ACC112 (cell line): ENCODE results near the gene MYOZ1.

Source experiments
- H2AFZ ChIP-seq: fragments of 200-600 bp; sonication (generic); one replicate; pipeline ENCODE4 v1.6.0; 2017; ENCODE audit warnings: antibody characterized with exemption, low read length; ENCODE audit not compliant: unreplicated experiment
- H3K27ac ChIP-seq: fragments of 200-600 bp; sonication (generic); 2 replicates; pipeline ENCODE4 v1.5.1; 2014; ENCODE audit warnings: low read depth, mild to moderate bottlenecking, antibody characterized with exemption, low read length, moderate library complexity
- H3K27me3 ChIP-seq: fragments of 200-600 bp; sonication (generic); 2 replicates; pipeline ENCODE4 v1.6.1; 2014; ENCODE audit warnings: mild to moderate bottlenecking, antibody characterized with exemption, low read length, moderate library complexity, mixed read lengths; ENCODE audit not compliant: insufficient read depth
- H3K36me3 ChIP-seq: fragments of 200-600 bp; sonication (generic); 2 replicates; pipeline ENCODE4 v1.6.1; 2016; ENCODE audit warnings: mild to moderate bottlenecking, antibody characterized with exemption, low read length, moderate library complexity, mixed read lengths; ENCODE audit not compliant: insufficient read depth
- H3K4me1 ChIP-seq: fragments of 200-600 bp; sonication (generic); one replicate; pipeline ENCODE4 v1.6.1; 2016; ENCODE audit warnings: low read length, mixed read lengths; ENCODE audit not compliant: insufficient read depth, unreplicated experiment, control insufficient read depth
- H3K4me3 ChIP-seq: fragments of 200-600 bp; sonication (generic); 2 replicates; pipeline ENCODE4 v1.5.1; 2014; ENCODE audit warnings: mild to moderate bottlenecking, low read depth, low read length
- H3K79me2 ChIP-seq: fragments of 200-600 bp; sonication (generic); one replicate; pipeline ENCODE4 v1.6.0; 2016; ENCODE audit warnings: low read length; ENCODE audit not compliant: control insufficient read depth, unreplicated experiment, insufficient read depth

Gene MYOZ1

GRCh38 chr10:73593812-73594211, 47.5 kb downstream of the MYOZ1 start:
- Histone ChIP-seq H3K36me3 (no peaks in the 10 kb centered on the region), H3K4me3 (no peak overlapping the region)

GRCh38 chr10:73593110-73593509, 48.2 kb downstream of the MYOZ1 start:
- H3K36me3 ChIP-seq, result no peaks in the 10 kb centered on the region
- H3K27ac ChIP-seq, result no peak overlapping the region
- peaks cover 3% of the 10 kb centered on the region for H3K4me1 ChIP-seq
- no peaks in the 10 kb centered on the region for H3K27me3 ChIP-seq
- no peaks in the 10 kb centered on the region for H3K79me2 ChIP-seq
- no peak overlapping the region for H2AFZ ChIP-seq
- no peak overlapping the region for H3K4me3 ChIP-seq

More at GRCh38 chr10:73593812-73594211, 47.5 kb downstream of the MYOZ1 start:
- Histone ChIP-seq H3K27ac (no peak overlapping the region), H3K27me3 (no peaks in the 10 kb centered on the region), H3K79me2 (no peaks in the 10 kb centered on the region), H2AFZ (no peak overlapping the region), H3K4me1 (peaks cover 3% of the 10 kb centered on the region)

DNA sequence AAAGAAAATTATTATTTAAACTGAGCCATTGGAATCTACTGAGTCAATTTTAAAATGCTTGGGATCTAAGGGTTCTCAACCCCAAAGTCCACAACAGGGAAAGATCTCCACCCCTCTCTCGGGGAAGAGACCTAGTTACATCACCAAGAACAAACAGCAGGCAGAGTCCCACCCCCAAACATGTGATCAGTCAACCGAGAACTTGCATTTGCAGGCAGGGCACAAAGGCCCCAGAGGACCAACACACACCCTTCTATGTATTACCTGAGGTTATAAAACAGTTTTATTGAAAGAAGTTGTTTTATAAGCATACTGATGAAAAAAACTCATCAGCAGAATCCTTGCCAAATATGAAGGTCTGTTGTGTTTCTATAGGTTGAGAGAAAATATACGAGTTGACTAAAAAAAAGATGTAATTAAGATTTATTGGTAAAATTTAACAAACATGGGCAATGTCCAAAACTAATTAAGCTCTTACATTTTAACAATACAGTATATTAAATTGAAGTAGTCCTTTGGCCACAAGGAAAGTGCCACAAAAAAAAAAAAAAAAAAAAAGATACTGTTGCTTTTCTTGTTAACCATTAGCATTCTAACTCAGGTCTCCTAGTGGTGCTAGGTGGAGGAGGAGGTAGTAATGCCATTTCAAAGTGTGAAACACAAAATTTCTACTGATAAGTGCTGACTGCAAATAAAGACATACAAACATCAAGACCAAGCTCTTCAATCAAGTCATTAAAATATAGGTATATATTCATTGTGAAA, 49.2 kb downstream of the MYOZ1 start:
- Histone ChIP-seq H3K27ac (no peak overlapping the region), H3K4me3 (no peak overlapping the region), H3K36me3 (no peaks in the 10 kb centered on the region), H3K27me3 (no peaks in the 10 kb centered on the region), H3K79me2 (no peaks in the 10 kb centered on the region), H3K4me1 (peaks cover 3% of the 10 kb centered on the region), H2AFZ (no peak overlapping the region)

DNA sequence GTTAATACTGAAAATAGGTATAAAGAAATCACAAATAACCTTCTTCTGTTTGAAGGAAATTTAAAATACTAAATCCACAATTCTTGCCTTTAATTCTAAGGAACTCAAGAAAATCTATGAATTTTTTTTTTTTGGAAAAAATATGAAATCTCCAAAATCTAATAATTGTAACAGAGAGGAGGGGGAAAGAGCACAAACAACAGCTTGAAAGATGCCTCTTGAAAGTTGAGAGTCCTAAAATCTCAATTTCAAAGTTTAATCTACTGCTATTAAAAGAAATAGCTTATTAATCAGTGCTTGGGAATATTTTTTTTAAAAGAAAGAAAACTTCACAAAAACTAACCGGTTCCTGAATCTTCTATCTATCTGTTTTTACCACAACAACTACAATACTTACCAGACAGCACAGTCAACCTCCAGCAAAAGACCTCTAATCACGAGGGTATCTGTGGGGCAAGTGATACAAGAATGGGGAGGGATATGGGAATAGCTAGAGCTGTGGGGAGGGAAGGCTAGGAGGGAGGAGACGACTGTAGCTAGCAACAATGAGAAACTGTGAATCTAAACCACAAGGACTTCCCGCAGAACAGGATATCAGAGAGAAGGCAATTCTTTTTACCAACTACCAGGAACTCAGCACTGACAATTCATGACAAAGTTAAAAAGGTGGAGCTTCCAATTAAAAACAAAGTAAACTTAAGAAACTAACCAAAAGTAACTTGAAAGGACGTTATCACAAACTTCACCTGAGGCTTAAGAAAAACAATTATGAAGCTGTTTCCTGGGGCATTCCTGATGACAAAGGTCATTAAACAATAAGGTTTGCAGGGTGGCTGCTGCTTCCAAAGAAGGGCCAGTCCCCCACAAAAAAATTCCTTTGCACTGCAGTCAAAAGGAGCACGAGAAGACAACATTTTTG, 50.1 kb downstream of the MYOZ1 start, which contains the start of gene USP54:
Gene USP54 (minus strand): TSS at position 462 of the 919 bp plus-strand sequence. CDS start 15,684 bp downstream, outside the sequence.
- Histone ChIP-seq H2AFZ (no peak within 1 kb of the TSS), H3K27me3 (no peaks in the 10 kb centered on the region), H3K79me2 (no peaks in the 10 kb centered on the region), H3K4me3 (no peak within 1 kb of the TSS), H3K27ac (no peak within 1 kb of the TSS), H3K36me3 (no peaks in the 10 kb centered on the region), H3K4me1 (peaks cover 8% of the 10 kb centered on the region)

GRCh38 chr10:73589563-73590126, 51.6 kb downstream of the MYOZ1 start:
- no peak overlapping the region for H2AFZ ChIP-seq
- H3K4me3 ChIP-seq, result no peak overlapping the region
- H3K4me1 ChIP-seq, result peaks cover 11% of the 10 kb centered on the region
- no peaks in the 10 kb centered on the region for H3K79me2 ChIP-seq
- no peak overlapping the region for H3K27ac ChIP-seq
- H3K36me3 ChIP-seq, result no peaks in the 10 kb centered on the region
- no peaks in the 10 kb centered on the region for H3K27me3 ChIP-seq

- H3K27ac ChIP-seq, result no peak overlapping the region
- H3K4me3 ChIP-seq, result no peak overlapping the region
- H3K4me1 ChIP-seq, result peaks cover 11% of the 10 kb centered on the region
- H3K79me2 ChIP-seq, result no peaks in the 10 kb centered on the region
- no peaks in the 10 kb centered on the region for H3K27me3 ChIP-seq
- H2AFZ ChIP-seq, result no peak overlapping the region
- no peaks in the 10 kb centered on the region for H3K36me3 ChIP-seq
These were observed 52.6 kb downstream of the MYOZ1 start for GRCh38 chr10:73588656-73589055.

DNA sequence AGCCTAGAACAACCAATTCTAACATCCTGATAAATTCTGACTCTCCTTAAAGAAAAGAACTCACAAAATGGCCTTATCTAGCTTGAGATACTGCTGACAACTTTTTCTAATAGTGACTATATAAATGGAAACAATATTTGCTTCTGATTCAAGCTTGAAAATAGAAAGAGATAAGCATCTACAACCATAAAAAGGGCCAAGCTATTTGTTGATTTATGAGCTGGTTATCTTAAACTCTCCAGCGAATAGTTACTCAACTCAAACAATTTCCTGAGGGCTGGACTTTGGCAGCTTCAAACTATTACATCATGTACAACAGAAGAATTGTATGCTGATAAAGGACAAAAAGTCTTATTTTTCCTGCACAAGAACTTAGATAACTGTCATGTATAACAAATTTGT, 54.7 kb downstream of the MYOZ1 start:
- H3K27ac ChIP-seq, result peak overlapping the region; percentile 63

GRCh38 chr10:73585327-73585726, 55.9 kb downstream of the MYOZ1 start:
- Histone ChIP-seq H3K27ac (no peak overlapping the region), H3K36me3 (no peaks in the 10 kb centered on the region), H3K4me1 (peaks cover 11% of the 10 kb centered on the region), H3K79me2 (no peaks in the 10 kb centered on the region), H3K27me3 (no peaks in the 10 kb centered on the region), H2AFZ (no peak overlapping the region), H3K4me3 (no peak overlapping the region)

More for the DNA sequence above, 54.7 kb downstream of the MYOZ1 start:
- Histone ChIP-seq H3K27me3 (no peaks in the 10 kb centered on the region), H2AFZ (peak overlapping the region; percentile 8), H3K4me1 (peaks cover 11% of the 10 kb centered on the region), H3K79me2 (no peaks in the 10 kb centered on the region), H3K36me3 (no peaks in the 10 kb centered on the region), H3K4me3 (peak overlapping the region; percentile 40; the same call in 1 of the 2 replicates)

GRCh38 chr10:73584737-73585136, 56.5 kb downstream of the MYOZ1 start:
- no peaks in the 10 kb centered on the region for H3K79me2 ChIP-seq
- H3K4me3 ChIP-seq, result no peak overlapping the region
- H3K36me3 ChIP-seq, result no peaks in the 10 kb centered on the region
- no peaks in the 10 kb centered on the region for H3K27me3 ChIP-seq
- no peak overlapping the region for H3K27ac ChIP-seq
- H3K4me1 ChIP-seq, result peaks cover 11% of the 10 kb centered on the region
- H2AFZ ChIP-seq, result no peak overlapping the region

GRCh38 chr10:73581918-73582317, 59.4 kb downstream of the MYOZ1 start:
- H3K4me1 ChIP-seq, result peaks cover 18% of the 10 kb centered on the region
- no peak overlapping the region for H3K4me3 ChIP-seq
- H2AFZ ChIP-seq, result no peak overlapping the region
- H3K27ac ChIP-seq, result no peak overlapping the region
- H3K36me3 ChIP-seq, result no peaks in the 10 kb centered on the region
- H3K27me3 ChIP-seq, result no peaks in the 10 kb centered on the region
- no peaks in the 10 kb centered on the region for H3K79me2 ChIP-seq
